HG03442 (cell line): Measurements from ENCODE around the gene KLK1.

ENCODE experiments used
- ATAC-seq: cut with Tn5 transposase; IDR thresholded peaks from one replicate; pipeline ENCODE4 v1.9.1; 2021; ENCODE audit warnings: mild to moderate bottlenecking, moderate library complexity; ENCODE audit not compliant: unreplicated experiment

Gene KLK1

GRCh38 chr19:50823389-50824042, at the start of gene KLK1:
Gene KLK1, minus strand, starts transcription at chr19:50823787. Its CDS starts 39 bp downstream, at chr19:50823748.
- ATAC-seq = no peak

GRCh38 chr19:50873056-50873455, 49.5 kb upstream of the KLK1 start, which contains the start of gene KLK2:
Gene KLK2, plus strand, starts transcription at chr19:50873439. Its CDS starts 35 bp downstream, at chr19:50873474.
- no peak for ATAC-seq

DNA sequence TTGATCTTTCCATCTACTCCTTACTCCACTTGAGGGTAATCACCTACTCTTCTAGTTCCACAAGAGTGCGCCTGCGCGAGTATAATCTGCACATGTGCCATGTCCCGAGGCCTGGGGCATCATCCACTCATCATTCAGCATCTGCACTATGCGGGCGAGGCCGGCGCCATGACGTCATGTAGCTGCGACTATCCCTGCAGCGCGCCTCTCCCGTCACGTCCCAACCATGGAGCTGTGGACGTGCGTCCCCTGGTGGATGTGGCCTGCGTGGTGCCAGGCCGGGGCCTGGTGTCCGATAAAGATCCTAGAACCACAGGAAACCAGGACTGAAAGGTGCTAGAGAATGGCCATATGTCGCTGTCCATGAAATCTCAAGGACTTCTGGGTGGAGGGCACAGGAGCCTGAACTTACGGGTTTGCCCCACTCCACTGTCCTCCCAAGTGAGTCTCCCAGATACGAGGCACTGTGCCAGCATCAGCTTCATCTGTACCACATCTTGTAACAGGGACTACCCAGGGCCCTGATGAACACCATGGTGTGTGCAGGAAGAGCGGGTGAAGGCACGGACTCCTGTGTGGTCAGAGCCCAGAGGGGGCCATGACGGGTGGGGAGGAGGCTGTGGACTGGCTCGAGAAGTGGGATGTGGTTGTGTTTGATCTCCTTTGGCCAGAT, 47.0 kb upstream of the KLK1 start:
- ATAC-seq = no peak

DNA sequence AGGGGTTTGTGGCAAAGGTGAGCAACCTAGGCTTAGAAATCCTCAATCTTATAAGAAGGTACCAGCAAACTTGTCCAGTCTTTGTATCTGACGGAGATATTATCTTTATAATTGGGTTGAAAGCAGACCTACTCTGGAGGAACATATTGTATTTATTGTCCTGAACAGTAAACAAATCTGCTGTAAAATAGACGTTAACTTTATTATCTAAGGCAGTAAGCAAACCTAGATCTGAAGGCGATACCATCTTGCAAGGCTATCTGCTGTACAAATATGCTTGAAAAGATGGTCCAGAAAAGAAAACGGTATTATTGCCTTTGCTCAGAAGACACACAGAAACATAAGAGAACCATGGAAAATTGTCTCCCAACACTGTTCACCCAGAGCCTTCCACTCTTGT, 45.9 kb upstream of the KLK1 start:
- no peak for ATAC-seq

GRCh38 chr19:50861496-50862286, 38.1 kb upstream of the KLK1 start:
- ATAC-seq = no peak

- no peak for ATAC-seq
Measured at GRCh38 chr19:50861010-50861409, 37.4 kb upstream of the KLK1 start.

DNA sequence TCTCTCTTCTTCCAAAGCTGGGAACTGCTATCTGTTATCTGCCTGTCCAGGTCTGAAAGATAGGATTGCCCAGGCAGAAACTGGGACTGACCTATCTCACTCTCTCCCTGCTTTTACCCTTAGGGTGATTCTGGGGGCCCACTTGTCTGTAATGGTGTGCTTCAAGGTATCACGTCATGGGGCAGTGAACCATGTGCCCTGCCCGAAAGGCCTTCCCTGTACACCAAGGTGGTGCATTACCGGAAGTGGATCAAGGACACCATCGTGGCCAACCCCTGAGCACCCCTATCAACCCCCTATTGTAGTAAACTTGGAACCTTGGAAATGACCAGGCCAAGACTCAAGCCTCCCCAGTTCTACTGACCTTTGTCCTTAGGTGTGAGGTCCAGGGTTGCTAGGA, 36.3 kb upstream of the KLK1 start:
- ATAC-seq = no peak

- no peak for ATAC-seq
Measured at GRCh38 chr19:50858886-50859285, 35.3 kb upstream of the KLK1 start.

GRCh38 chr19:50857366-50857765, 33.8 kb upstream of the KLK1 start:
- ATAC-seq = no peak

DNA sequence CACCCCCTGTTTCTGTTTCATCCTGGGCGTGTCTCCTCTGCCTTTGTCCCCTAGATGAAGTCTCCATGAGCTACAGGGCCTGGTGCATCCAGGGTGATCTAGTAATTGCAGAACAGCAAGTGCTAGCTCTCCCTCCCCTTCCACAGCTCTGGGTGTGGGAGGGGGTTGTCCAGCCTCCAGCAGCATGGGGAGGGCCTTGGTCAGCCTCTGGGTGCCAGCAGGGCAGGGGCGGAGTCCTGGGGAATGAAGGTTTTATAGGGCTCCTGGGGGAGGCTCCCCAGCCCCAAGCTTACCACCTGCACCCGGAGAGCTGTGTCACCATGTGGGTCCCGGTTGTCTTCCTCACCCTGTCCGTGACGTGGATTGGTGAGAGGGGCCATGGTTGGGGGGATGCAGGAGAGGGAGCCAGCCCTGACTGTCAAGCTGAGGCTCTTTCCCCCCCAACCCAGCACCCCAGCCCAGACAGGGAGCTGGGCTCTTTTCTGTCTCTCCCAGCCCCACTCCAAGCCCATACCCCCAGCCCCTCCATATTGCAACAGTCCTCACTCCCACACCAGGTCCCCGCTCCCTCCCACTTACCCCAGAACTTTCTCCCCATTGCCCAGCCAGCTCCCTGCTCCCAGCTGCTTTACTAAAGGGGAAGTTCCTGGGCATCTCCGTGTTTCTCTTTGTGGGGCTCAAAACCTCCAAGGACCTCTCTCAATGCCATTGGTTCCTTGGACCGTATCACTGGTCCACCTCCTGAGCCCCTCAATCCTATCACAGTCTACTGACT, 31.2 kb upstream of the KLK1 start, which contains the start of gene KLK3:
KLK3 (plus strand) TSS at position 280 of the 775 bp plus-strand sequence; CDS start at position 321, 41 bp downstream.
- ATAC-seq = no peak

DNA sequence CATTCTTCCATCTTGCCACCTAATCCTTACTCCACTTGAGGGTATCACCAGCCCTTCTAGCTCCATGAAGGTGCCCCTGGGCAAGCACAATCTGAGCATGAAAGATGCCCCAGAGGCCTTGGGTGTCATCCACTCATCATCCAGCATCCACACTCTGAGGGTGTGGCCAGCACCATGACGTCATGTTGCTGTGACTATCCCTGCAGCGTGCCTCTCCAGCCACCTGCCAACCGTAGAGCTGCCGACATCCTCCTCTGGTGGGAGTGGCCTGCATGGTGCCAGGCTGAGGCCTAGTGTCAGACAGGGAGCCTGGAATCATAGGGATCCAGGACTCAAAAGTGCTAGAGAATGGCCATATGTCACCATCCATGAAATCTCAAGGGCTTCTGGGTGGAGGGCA, 28.0 kb upstream of the KLK1 start:
- ATAC-seq = no peak

GRCh38 chr19:50850738-50851137, 27.2 kb upstream of the KLK1 start:
- ATAC-seq = no peak

GRCh38 chr19:50844296-50844935, 20.8 kb upstream of the KLK1 start:
- ATAC-seq = no peak

GRCh38 chr19:50843701-50844221, 20.2 kb upstream of the KLK1 start:
- ATAC-seq = no peak

GRCh38 chr19:50843205-50843604, 19.6 kb upstream of the KLK1 start:
- ATAC-seq = no peak

DNA sequence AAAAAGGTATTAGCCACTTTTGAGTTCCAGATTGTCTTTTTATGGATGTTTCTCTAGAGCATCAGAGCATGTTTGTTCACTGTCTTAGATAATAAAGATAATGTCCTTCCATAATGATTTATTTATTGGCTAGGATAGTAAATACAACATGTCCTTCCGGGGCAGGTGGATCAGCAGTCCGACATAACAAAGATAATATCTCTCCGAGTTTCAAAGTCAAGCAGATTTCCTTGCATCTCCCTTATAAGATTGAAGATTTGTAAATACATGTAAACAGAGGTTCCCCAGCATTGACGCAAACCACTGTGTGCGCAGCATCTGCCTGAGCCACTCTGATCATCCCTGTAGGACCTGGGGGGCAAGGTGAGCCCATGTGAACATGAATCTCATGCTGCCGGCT, 18.5 kb upstream of the KLK1 start:
- ATAC-seq = no peak

- ATAC-seq = no peak
Measured at GRCh38 chr19:50839712-50840655, 16.4 kb upstream of the KLK1 start.

DNA sequence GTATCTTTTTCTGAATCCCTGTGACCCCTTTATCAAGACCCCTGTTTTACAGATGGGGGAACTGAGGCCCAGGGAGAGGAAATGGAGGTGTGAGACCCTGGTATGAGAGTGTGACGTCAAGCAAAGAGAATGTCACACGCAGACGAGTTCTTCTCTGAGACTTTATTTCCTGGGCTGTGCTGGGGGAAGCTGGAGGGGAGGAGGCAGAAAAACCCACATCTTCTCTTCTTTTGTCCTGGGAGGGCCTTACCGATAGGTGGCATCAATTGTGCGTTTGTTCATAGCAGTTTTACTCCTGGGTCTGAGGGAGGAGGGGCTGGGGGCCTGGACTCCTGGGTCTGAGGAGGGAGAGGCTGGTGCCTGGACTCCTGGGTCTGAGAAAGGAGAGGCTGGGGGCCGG, 14.7 kb upstream of the KLK1 start:
- ATAC-seq = no peak

GRCh38 chr19:50837300-50837699, 13.7 kb upstream of the KLK1 start:
- no peak for ATAC-seq
